Upper lobe of left lung (tissue), 4 donors: ENCODE data around the gene SURF4.

Experiments used
- EP300 ChIP-seq, 4 donors: sonication (generic); formaldehyde crosslinking; IDR thresholded peaks; one replicate each; pipeline ENCODE4 v1.5.1; 2017; ENCODE audit warnings: antibody characterized with exemption in 4 of 4, control low read depth in 2 of 4
- POLR2A ChIP-seq, 4 donors: fragments of 450-650 bp; IDR thresholded peaks; one replicate each; pipeline ENCODE4 v1.5.1; 2016 to 2017; ENCODE audit warnings: antibody characterized with exemption in 4 of 4, mild to moderate bottlenecking in 2 of 4
- POLR2AphosphoS5 ChIP-seq, 2 donors: sonication (generic); formaldehyde crosslinking; IDR thresholded peaks; one replicate each; pipeline ENCODE4 v1.5.1; 2017; ENCODE audit warnings: antibody characterized with exemption in 2 of 2
- TF ChIP-seq, protein P1 (sequence below), 6 experiments: fragments of 450-650 bp in 4 of 6; fragments of 200-600 bp in 2 of 6; sonication (generic) in 2 of 6; IDR thresholded peaks; one replicate each; pipeline ENCODE4 v1.5.1; 2016 to 2019; ENCODE audit warnings: antibody characterized with exemption in 6 of 6

GRCh38 chr9:133380734-133381133, 4.9 kb upstream of the SURF4 start:
- TF ChIP-seq POLR2AphosphoS5 (IDR thresholded peaks at IDR 0.05): no peak
- TF ChIP-seq, protein P1, sequence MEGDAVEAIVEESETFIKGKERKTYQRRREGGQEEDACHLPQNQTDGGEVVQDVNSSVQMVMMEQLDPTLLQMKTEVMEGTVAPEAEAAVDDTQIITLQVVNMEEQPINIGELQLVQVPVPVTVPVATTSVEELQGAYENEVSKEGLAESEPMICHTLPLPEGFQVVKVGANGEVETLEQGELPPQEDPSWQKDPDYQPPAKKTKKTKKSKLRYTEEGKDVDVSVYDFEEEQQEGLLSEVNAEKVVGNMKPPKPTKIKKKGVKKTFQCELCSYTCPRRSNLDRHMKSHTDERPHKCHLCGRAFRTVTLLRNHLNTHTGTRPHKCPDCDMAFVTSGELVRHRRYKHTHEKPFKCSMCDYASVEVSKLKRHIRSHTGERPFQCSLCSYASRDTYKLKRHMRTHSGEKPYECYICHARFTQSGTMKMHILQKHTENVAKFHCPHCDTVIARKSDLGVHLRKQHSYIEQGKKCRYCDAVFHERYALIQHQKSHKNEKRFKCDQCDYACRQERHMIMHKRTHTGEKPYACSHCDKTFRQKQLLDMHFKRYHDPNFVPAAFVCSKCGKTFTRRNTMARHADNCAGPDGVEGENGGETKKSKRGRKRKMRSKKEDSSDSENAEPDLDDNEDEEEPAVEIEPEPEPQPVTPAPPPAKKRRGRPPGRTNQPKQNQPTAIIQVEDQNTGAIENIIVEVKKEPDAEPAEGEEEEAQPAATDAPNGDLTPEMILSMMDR (IDR thresholded peaks at IDR 0.05): no peak
- no peak for TF ChIP-seq POLR2A (IDR thresholded peaks at IDR 0.05)
- no peak for TF ChIP-seq EP300 (IDR thresholded peaks at IDR 0.05)
